ENCODE results near the gene GATB. TPM values are rescaled to one million over a fixed set of nuclear protein-coding genes. Genes with fewer than 3 reads are reported as not detected.

Gene GATB
- total RNA-seq, 1 experiment from 2014 or later: 21.2 TPM

- Histone ChIP-seq H2BK20ac (ENCODE audit: low read depth, low read length, poor library complexity, severe bottlenecking) (no peak overlapping the region), H3K79me2 (ENCODE audit: insufficient read depth, low read length) (no peaks in the 10 kb centered on the region), H2BK5ac (ENCODE audit: insufficient read length, low read length) (no peak overlapping the region), H2BK15ac (ENCODE audit: low read depth, low read length) (no peak overlapping the region), H2BK12ac (ENCODE audit: insufficient read length, low read depth, low read length) (no peak overlapping the region), H3K4me1 (ENCODE audit: insufficient read depth, low read length) (no peaks in the 10 kb centered on the region), H2AFZ (ENCODE audit: low read length) (no peak overlapping the region), H3T11ph (ENCODE audit: low read length) (no peak overlapping the region), H4K91ac (ENCODE audit: insufficient read length, low read depth, low read length) (no peak overlapping the region), H3K27me3 (ENCODE audit: insufficient read depth, low read length) (no peaks in the 10 kb centered on the region), H3K18ac (ENCODE audit: insufficient read length, low read depth, low read length) (no peak overlapping the region), H2AK5ac (ENCODE audit: insufficient read length, low read length) (no peak overlapping the region), H3K56ac (ENCODE audit: insufficient read length, low read depth, low read length) (no peak overlapping the region), H3K79me1 (ENCODE audit: insufficient read depth, low read depth, low read length, poor library complexity, severe bottlenecking) (no peaks in the 10 kb centered on the region), H4K5ac (ENCODE audit: insufficient read length, low read depth, low read length) (no peak overlapping the region), H4K8ac (replicated peaks; ENCODE audit: insufficient read length, low read depth, low read length) (no peak overlapping the region), H3K27ac (ENCODE audit: insufficient read length, low read depth, low read length) (no peak overlapping the region), H3K4me2 (ENCODE audit: insufficient read depth, insufficient read length, low read length) (no peak overlapping the region), H4K20me1 (ENCODE audit: control insufficient read depth, insufficient read depth, insufficient read length) (no peaks in the 10 kb centered on the region), H3K14ac (ENCODE audit: insufficient read depth, low read length) (no peak overlapping the region), H3K4ac (ENCODE audit: low read depth, low read length) (no peak overlapping the region), H3K9me3 (ENCODE audit: control insufficient read depth, low read depth, low read length) (peaks cover 2% of the 10 kb centered on the region), H3K23me2 (ENCODE audit: insufficient read length, low read depth, low read length, poor library complexity, severe bottlenecking) (no peaks in the 10 kb centered on the region), H3K9ac (ENCODE audit: extremely low read depth, insufficient read length, low read length) (no peak overlapping the region), H3K23ac (ENCODE audit: insufficient read length, low read depth, low read length) (no peak overlapping the region), H2BK120ac (ENCODE audit: low read depth, low read length, poor library complexity, severe bottlenecking) (no peak overlapping the region)
- H3K9me3 Mint-ChIP-seq: peaks cover 28 to 33% of the 10 kb centered on the region in 2 experiments
- DNase-seq: no peak
- H3K4me3 Mint-ChIP-seq: no peak overlapping the region
- no CpG with 5 or more reads among the region's 1 CpG for WGBS (ENCODE audit: extremely low coverage, insufficient read length, low lambda C conversion rate)
- no peak for TF ChIP-seq CTCF (conservative IDR thresholded peaks at IDR 0.05)
- H3K27me3 Mint-ChIP-seq (ENCODE audit: low read depth): no peaks in the 10 kb centered on the region
- peaks cover 10 to 39% (median 22%) of the 10 kb centered on the region in 3 experiments for H3K36me3 Mint-ChIP-seq (ENCODE audit: insufficient read depth in 1 of 3, low read depth in 3 of 3)
- H3K4me1 Mint-ChIP-seq: peaks cover 16 to 17% of the 10 kb centered on the region in 2 experiments
- H3K27ac Mint-ChIP-seq: no peak overlapping the region
Observed at GRCh38 chr4:151770154-151770553, 9.3 kb upstream of the GATB start.

All from H9 (cell line).